Karpas-422 (cell line): ENCODE measurements around the gene TAAR6. TPM values are rescaled to one million over a fixed set of nuclear protein-coding genes. Genes with fewer than 3 reads are reported as not detected.

Experiments
- DNase-seq: peaks from one replicate; pipeline ENCODE4 v3.0.0-alpha.2; 2015
- H2AFZ ChIP-seq: fragments of 200-600 bp; sonication (generic); 2 replicates; pipeline ENCODE4 v1.6.1; 2014; ENCODE audit warnings: antibody characterized with exemption, low read length, mixed read lengths
- H3K27ac ChIP-seq: fragments of 200-600 bp; sonication (generic); 2 replicates; pipeline ENCODE4 v1.5.1; 2014; ENCODE audit warnings: mild to moderate bottlenecking, low read length, moderate library complexity
- H3K27me3 ChIP-seq: fragments of 200-600 bp; sonication (generic); 2 replicates; pipeline ENCODE4 v1.6.1; 2014; ENCODE audit warnings: low read length, mixed read lengths
- H3K36me3 ChIP-seq: fragments of 200-600 bp; sonication (generic); 2 replicates; pipeline ENCODE4 v1.6.1; 2014; ENCODE audit warnings: low read length, mixed read lengths; ENCODE audit not compliant: insufficient read depth
- H3K4me1 ChIP-seq: fragments of 200-600 bp; sonication (generic); 2 replicates; pipeline ENCODE4 v1.6.1; 2014; ENCODE audit warnings: mild to moderate bottlenecking, low read length, mixed read lengths
- H3K4me2 ChIP-seq: fragments of 200-600 bp; sonication (generic); 2 replicates; pipeline ENCODE4 v1.6.1; 2014; ENCODE audit warnings: low read length, low read depth, mild to moderate bottlenecking; ENCODE audit not compliant: poor library complexity, severe bottlenecking
- H3K4me3 ChIP-seq: fragments of 200-600 bp; sonication (generic); 2 replicates; pipeline ENCODE4 v1.5.1; 2014; ENCODE audit warnings: mild to moderate bottlenecking, antibody characterized with exemption, low read length, mixed read lengths
- H3K79me2 ChIP-seq: fragments of 200-600 bp; sonication (generic); 2 replicates; pipeline ENCODE4 v1.6.1; 2014; ENCODE audit warnings: mild to moderate bottlenecking, low read length, mixed read lengths
- H3K9ac ChIP-seq: fragments of 200-600 bp; sonication (generic); 2 replicates; pipeline ENCODE4 v1.6.0; 2014; ENCODE audit warnings: low read length
- H3K9me2 ChIP-seq: fragments of 200-600 bp; sonication (generic), shearing (Covaris generic); replicated peaks from 2 replicates; pipeline ENCODE4 v1.6.0; 2014; ENCODE audit warnings: mild to moderate bottlenecking, low read length, moderate library complexity; ENCODE audit not compliant: insufficient read depth
- H3K9me3 ChIP-seq: fragments of 300-700, 200-600 bp; sonication (generic); 2 replicates; pipeline ENCODE4 v1.6.1; 2014; ENCODE audit warnings: low read length, mixed read lengths
- H4K20me1 ChIP-seq: fragments of 200-600 bp; sonication (generic); 2 replicates; pipeline ENCODE4 v1.6.1; 2014; ENCODE audit warnings: mild to moderate bottlenecking, antibody characterized with exemption, low read length, low read depth; ENCODE audit not compliant: insufficient read depth
- total RNA-seq: library from RNA; depleted of rRNA; stranded (reverse); fragments of >200 nt; shearing (Covaris generic); gene quantifications from 2 replicates; pipeline ENCODE4 v1.2.3, GENCODE V29; 2014; ENCODE audit warnings: low replicate concordance

TAAR6 gene
- total RNA-seq, 1 experiment from 2014 or later = not detected

DNA sequence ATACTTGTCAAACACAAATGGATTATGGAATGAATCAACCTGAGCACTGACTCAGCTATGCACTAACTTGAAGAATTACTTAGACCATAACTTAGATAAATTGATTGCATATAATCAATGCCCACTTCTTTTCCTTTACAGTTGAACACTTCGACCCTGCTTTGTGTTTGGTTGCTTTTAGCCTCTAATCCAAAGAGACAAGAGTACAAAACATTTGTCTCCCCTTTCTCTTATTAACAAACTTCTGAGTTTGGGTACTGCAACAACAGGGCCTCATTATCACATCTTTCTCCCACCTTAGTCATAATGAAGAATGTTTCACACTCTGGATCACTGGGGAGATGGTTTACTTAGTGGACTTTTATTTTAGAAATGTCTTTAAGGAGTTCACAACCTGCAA is 2.6 kb upstream of the TAAR6 start:
- Histone ChIP-seq H3K4me1 (no peaks in the 10 kb centered on the region), H3K79me2 (no peaks in the 10 kb centered on the region), H3K27me3 (no peaks in the 10 kb centered on the region), H3K36me3 (no peaks in the 10 kb centered on the region), H3K4me2 (no peak overlapping the region), H3K9ac (no peak overlapping the region), H3K4me3 (no peak overlapping the region), H4K20me1 (no peaks in the 10 kb centered on the region), H2AFZ (no peak overlapping the region), H3K27ac (no peak overlapping the region), H3K9me3 (no peaks in the 10 kb centered on the region), H3K9me2 (no peaks in the 10 kb centered on the region)
- no peak for DNase-seq

DNA sequence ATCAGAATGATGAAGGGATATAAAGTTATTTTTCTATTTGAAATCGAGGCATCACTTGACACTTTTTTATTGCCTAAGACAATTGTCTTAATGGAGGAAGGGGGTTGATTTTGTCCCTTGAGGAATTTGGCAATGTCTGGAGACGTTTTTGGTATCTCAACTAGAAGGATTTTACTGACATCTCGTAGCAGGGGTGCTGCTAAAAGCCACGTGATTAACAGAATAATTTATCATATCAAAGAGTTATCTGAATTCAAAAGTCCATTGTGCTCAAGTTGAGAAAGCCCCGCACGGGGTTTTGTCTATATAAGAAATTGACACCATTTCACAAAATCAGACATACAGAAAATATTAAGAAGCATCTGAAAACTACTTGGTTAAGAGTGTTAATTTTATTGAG is 1.5 kb upstream of the TAAR6 start:
- Histone ChIP-seq H3K27me3 (no peaks in the 10 kb centered on the region), H3K4me3 (no peak overlapping the region), H3K9ac (no peak overlapping the region), H3K27ac (no peak overlapping the region), H4K20me1 (no peaks in the 10 kb centered on the region), H3K9me3 (no peaks in the 10 kb centered on the region), H3K36me3 (no peaks in the 10 kb centered on the region), H3K4me1 (no peaks in the 10 kb centered on the region), H3K9me2 (no peaks in the 10 kb centered on the region), H3K4me2 (no peak overlapping the region), H3K79me2 (no peaks in the 10 kb centered on the region), H2AFZ (no peak overlapping the region)
- DNase-seq = no peak

DNA sequence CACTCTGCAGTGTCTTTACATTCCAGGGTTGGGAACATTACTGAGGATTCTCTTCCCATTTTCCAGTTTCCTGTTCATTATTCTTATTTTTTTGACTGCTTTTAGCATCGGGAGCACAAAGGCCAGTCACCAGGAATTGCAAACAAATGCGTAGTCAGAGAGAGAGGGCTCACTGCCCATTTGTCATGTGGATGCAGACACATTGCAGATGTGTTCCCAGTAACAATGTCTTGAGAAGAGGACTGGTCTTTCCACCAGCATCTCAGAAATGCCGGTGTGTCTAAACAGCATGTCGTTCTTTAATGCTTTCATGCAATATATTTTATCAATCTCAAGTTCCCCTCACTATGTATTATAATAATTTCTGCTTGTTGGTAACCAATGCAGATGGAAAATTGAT is 952 bp upstream of the TAAR6 start:
- H2AFZ ChIP-seq = no peak overlapping the region
- H3K4me3 ChIP-seq = no peak overlapping the region
- no peak overlapping the region for H3K4me2 ChIP-seq
- H3K79me2 ChIP-seq = no peaks in the 10 kb centered on the region
- H3K27me3 ChIP-seq = no peaks in the 10 kb centered on the region
- H3K36me3 ChIP-seq = no peaks in the 10 kb centered on the region
- H3K9me3 ChIP-seq = no peaks in the 10 kb centered on the region
- H3K9ac ChIP-seq = no peak overlapping the region
- no peak for DNase-seq
- H3K4me1 ChIP-seq = no peaks in the 10 kb centered on the region
- H4K20me1 ChIP-seq = no peaks in the 10 kb centered on the region
- no peaks in the 10 kb centered on the region for H3K9me2 ChIP-seq
- no peak overlapping the region for H3K27ac ChIP-seq

DNA sequence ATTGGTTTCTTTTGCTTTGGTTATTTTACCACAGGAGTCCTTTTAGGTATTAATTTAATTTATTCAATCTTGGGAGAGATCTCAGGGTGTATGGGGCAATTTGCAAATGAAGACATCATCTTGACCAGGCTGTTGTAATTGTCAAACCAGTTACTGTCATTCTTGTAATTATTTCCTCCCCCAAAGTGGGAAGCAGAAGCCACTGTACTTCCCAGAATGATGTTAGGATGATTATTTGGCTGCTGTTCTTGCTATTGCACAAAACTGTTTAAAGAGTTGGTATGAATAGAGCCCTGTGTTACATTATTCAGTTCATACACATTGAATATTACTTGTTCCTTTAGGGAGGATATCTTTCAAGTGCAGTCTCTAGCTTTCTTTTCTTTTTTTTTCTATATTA is 1.7 kb downstream of the TAAR6 start:
- no peaks in the 10 kb centered on the region for H3K9me3 ChIP-seq
- no peak overlapping the region for H3K4me2 ChIP-seq
- H3K79me2 ChIP-seq = no peaks in the 10 kb centered on the region
- no peaks in the 10 kb centered on the region for H3K36me3 ChIP-seq
- no peak overlapping the region for H3K27ac ChIP-seq
- no peak overlapping the region for H3K4me3 ChIP-seq
- DNase-seq = no peak
- no peak overlapping the region for H2AFZ ChIP-seq
- no peak overlapping the region for H3K9ac ChIP-seq
- no peaks in the 10 kb centered on the region for H4K20me1 ChIP-seq
- no peaks in the 10 kb centered on the region for H3K9me2 ChIP-seq
- no peaks in the 10 kb centered on the region for H3K27me3 ChIP-seq
- H3K4me1 ChIP-seq = no peaks in the 10 kb centered on the region

DNA sequence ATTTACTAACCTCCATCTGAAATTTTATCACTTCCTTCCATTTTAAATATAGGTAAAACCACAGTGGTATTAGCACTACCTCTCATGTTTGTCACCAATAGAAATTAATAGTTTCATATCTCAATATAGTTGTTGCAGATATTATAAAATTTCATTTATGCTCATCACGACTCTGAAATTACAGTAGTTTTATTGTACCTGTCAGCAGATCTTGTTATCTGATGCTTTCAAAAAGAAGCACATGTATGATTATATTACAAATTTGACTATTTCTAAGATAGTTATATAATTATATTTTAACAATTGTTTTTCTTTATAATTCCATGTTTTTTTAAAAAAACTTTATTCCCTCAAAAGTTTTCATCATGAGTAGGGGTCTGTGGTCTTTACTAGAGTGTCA is 14.6 kb downstream of the TAAR6 start:
- DNase-seq = no peak
- no peaks in the 10 kb centered on the region for H3K9me3 ChIP-seq
- no peak overlapping the region for H3K27ac ChIP-seq
- no peaks in the 10 kb centered on the region for H3K79me2 ChIP-seq
- H3K4me1 ChIP-seq = no peaks in the 10 kb centered on the region
- no peaks in the 10 kb centered on the region for H3K27me3 ChIP-seq
- H3K4me3 ChIP-seq = no peak overlapping the region
- H2AFZ ChIP-seq = no peak overlapping the region
- no peak overlapping the region for H3K4me2 ChIP-seq
- H4K20me1 ChIP-seq = no peaks in the 10 kb centered on the region
- H3K36me3 ChIP-seq = no peaks in the 10 kb centered on the region
- H3K9me2 ChIP-seq = no peaks in the 10 kb centered on the region
- no peak overlapping the region for H3K9ac ChIP-seq

DNA sequence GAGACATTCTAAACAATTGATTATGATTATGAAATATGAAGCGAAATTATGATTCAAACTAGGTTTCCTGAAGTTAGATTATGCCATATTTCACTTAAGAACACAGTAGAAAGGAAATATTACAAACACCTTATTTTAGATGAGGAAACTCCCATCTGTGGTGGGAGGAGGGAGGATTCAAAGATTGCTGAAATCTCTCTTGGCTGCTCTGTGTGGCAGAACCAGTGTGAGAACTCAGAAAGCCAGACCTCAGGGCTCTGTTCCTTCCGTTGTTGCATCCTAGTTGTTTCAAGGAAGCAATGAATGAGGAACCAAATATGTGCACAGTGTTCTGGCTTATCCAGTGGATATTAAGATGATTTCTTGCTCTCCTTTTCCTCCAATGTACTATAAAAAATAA is 17.3 kb downstream of the TAAR6 start:
- H3K9ac ChIP-seq = no peak overlapping the region
- H3K79me2 ChIP-seq = no peaks in the 10 kb centered on the region
- no peak for DNase-seq
- H4K20me1 ChIP-seq = no peaks in the 10 kb centered on the region
- no peaks in the 10 kb centered on the region for H3K36me3 ChIP-seq
- no peak overlapping the region for H3K4me2 ChIP-seq
- no peaks in the 10 kb centered on the region for H3K9me3 ChIP-seq
- H3K4me3 ChIP-seq = no peak overlapping the region
- no peaks in the 10 kb centered on the region for H3K27me3 ChIP-seq
- no peak overlapping the region for H2AFZ ChIP-seq
- H3K4me1 ChIP-seq = no peaks in the 10 kb centered on the region
- H3K27ac ChIP-seq = no peak overlapping the region
- H3K9me2 ChIP-seq = no peaks in the 10 kb centered on the region

DNA sequence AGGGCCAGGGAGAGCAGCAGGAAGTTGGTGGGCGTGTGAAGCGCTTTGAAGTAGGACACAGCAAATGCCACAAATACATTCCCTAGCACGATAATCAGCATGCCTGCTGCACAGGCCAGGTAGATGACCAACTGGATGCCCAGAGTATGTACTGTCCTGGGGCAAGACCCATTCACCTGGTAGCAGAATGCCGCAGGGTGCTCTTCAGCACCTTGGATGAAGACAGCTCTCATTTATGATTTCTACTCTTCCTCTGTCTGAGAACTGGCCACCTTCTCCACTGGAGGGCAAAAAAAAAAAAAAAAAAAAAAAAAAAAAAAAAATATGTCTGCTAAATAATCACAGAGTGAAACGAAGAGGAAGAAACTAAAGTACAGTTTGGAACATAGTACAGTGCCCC is 19.3 kb downstream of the TAAR6 start, which contains the start of gene TAAR5:
TSS of gene TAAR5 (minus strand) at position 288 of the 400 bp plus-strand sequence. CDS start at position 233, 55 bp downstream.
- H3K9me3 ChIP-seq = no peaks in the 10 kb centered on the region
- no peaks in the 10 kb centered on the region for H3K27me3 ChIP-seq
- H3K9ac ChIP-seq = no peak within 1 kb of the TSS
- no peaks in the 10 kb centered on the region for H4K20me1 ChIP-seq
- no peaks in the 10 kb centered on the region for H3K36me3 ChIP-seq
- no peaks in the 10 kb centered on the region for H3K4me1 ChIP-seq
- no peak within 1 kb of the TSS for H2AFZ ChIP-seq
- no peak within 1 kb of the TSS for H3K4me3 ChIP-seq
- no peak for DNase-seq
- no peaks in the 10 kb centered on the region for H3K9me2 ChIP-seq
- H3K27ac ChIP-seq = no peak within 1 kb of the TSS
- H3K79me2 ChIP-seq = no peaks in the 10 kb centered on the region
- no peak within 1 kb of the TSS for H3K4me2 ChIP-seq

DNA sequence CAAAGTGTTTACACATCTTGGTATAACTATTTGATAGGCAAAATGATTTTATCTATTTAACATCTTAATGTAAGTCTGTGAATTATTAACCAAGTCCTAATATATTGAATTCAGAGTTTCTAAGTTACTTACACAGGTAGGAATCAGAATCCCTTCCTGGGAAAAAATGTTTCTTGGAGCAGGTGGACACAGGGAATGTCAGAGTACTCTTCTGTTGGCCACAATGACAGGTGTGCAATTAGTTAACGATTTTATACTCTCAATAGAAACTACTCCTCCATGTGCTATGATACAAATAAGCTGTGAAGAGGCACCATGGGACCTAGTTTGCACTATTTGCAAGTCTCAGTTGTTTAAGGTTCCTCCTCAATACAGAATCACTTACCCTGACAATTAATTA is 20.2 kb downstream of the TAAR6 start:
- Histone ChIP-seq H3K4me1 (no peaks in the 10 kb centered on the region), H3K9me3 (no peaks in the 10 kb centered on the region)

DNA sequence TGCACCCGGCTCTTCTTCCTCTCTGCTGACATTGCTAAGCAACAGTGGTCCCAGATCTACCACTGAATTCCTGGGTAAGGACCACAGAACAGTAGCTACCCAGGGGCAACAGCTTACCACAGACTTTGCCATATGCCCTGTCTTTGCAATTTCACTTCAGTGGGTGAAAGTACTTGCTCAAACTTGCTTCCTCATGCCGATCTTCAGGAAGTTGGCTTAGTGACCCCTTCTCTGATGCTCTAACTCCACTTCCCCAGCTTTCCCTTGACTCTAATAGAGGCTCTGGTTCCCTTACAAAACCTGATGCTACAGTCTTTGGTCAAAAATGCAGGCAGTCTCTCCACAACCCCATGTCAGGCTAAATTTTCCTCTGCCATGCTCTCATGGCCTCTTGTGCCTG is 22.7 kb downstream of the TAAR6 start:
- DNase-seq = no peak
- no peak overlapping the region for H3K9ac ChIP-seq
- no peaks in the 10 kb centered on the region for H3K9me2 ChIP-seq
- no peaks in the 10 kb centered on the region for H3K27me3 ChIP-seq
- no peaks in the 10 kb centered on the region for H4K20me1 ChIP-seq
- no peak overlapping the region for H2AFZ ChIP-seq
- no peaks in the 10 kb centered on the region for H3K9me3 ChIP-seq
- H3K4me2 ChIP-seq = no peak overlapping the region
- H3K4me3 ChIP-seq = no peak overlapping the region
- no peaks in the 10 kb centered on the region for H3K79me2 ChIP-seq
- no peaks in the 10 kb centered on the region for H3K36me3 ChIP-seq
- H3K4me1 ChIP-seq = no peaks in the 10 kb centered on the region
- H3K27ac ChIP-seq = no peak overlapping the region

More for the DNA sequence above, 20.2 kb downstream of the TAAR6 start:
- Histone ChIP-seq H3K4me3 (no peak overlapping the region), H3K27ac (no peak overlapping the region), H3K9ac (no peak overlapping the region), H3K36me3 (no peaks in the 10 kb centered on the region), H3K79me2 (no peaks in the 10 kb centered on the region), H3K27me3 (no peaks in the 10 kb centered on the region), H3K4me2 (no peak overlapping the region), H3K9me2 (no peaks in the 10 kb centered on the region), H2AFZ (no peak overlapping the region), H4K20me1 (no peaks in the 10 kb centered on the region)
- no peak for DNase-seq
